Naive thymus-derived CD4-positive, alpha-beta T cell (primary cell): Measurements from ENCODE around the gene C17orf107. TPM values are rescaled to one million over a fixed set of nuclear protein-coding genes. Genes with fewer than 3 reads are reported as not detected.
A peak's percentile ranks its signal among the peaks of the same experiment; 100 is the strongest.
"Not testable (repeated sequence)": the region's sequence is repeated elsewhere in the genome, so short reads cannot be mapped to it uniquely, and the experiment has no call there.

ENCODE experiments used
- ATAC-seq: fragments of 150-1000 bp; cut with Tn5 transposase; 2 replicates; pipeline ENCODE4 v1.10.0; 2021; ENCODE audit warnings: mild to moderate bottlenecking, moderate library complexity
- CTCF ChIA-PET: fragments of 350-600 bp; sonication (Branson Sonifier 250); formaldehyde crosslinking; loops from one replicate; lab custom pipeline; 2021; ENCODE audit warnings: antibody characterized with exemption; lab: Charles Lee
- POLR2A ChIA-PET: fragments of 350-600 bp; sonication (Branson Sonifier 250); formaldehyde crosslinking; loops from one replicate; lab custom pipeline; 2021; ENCODE audit warnings: antibody characterized with exemption, inconsistent platforms; lab: Charles Lee
- DNase-seq, 9 donors: peaks; one replicate each; pipeline versions ENCODE4 v3.0.0 to v3.0.0-alpha.2; 2020 to 2022; ENCODE audit warnings: mixed read lengths in 1 of 9
- H3K27ac ChIP-seq: one replicate; pipeline ENCODE4 v1.7.0; 2013; ENCODE audit warnings: mild to moderate bottlenecking, low read depth, low read length, moderate library complexity
- H3K27me3 ChIP-seq, 2 donors: one replicate each; pipeline ENCODE4 v1.7.0; 2013; ENCODE audit warnings: low read length in 2 of 2, mild to moderate bottlenecking in 2 of 2, moderate library complexity in 2 of 2; ENCODE audit not compliant: control insufficient read depth in 2 of 2, insufficient read depth in 2 of 2
- H3K36me3 ChIP-seq, 3 experiments: 1 replicate in 2 of 3; 2 replicates in 1 of 3; pipeline ENCODE4 v1.7.0; 2013; ENCODE audit warnings: low read length in 3 of 3, mild to moderate bottlenecking in 3 of 3, moderate library complexity in 1 of 3; ENCODE audit not compliant: insufficient read depth in 3 of 3, control insufficient read depth in 2 of 3
- H3K4me1 ChIP-seq, 2 donors: one replicate each; pipeline ENCODE4 v1.7.0; 2013; ENCODE audit warnings: low read length in 2 of 2, mild to moderate bottlenecking in 2 of 2, moderate library complexity in 1 of 2; ENCODE audit not compliant: control insufficient read depth in 2 of 2, insufficient read depth in 2 of 2
- H3K4me3 ChIP-seq: 2 replicates; pipeline ENCODE4 v1.7.0; 2013; ENCODE audit warnings: mild to moderate bottlenecking, low read length
- H3K9me3 ChIP-seq, 3 experiments: 1 replicate in 2 of 3; 2 replicates in 1 of 3; pipeline ENCODE4 v1.7.0; 2013; ENCODE audit warnings: low read length in 3 of 3; ENCODE audit not compliant: control insufficient read depth in 2 of 3
- H3K27ac Mint-ChIP-seq, 9 donors: one replicate each; pipeline ENCODE4 v1.8.0; 2020 to 2022; ENCODE audit warnings: mixed read lengths in 9 of 9, mild to moderate bottlenecking in 8 of 9, moderate library complexity in 5 of 9, inconsistent platforms in 2 of 9
- H3K27me3 Mint-ChIP-seq, 5 donors: one replicate each; pipeline ENCODE4 v1.8.0; 2021 to 2022; ENCODE audit warnings: mixed read lengths in 5 of 5, mild to moderate bottlenecking in 1 of 5
- H3K36me3 Mint-ChIP-seq, 5 donors: one replicate each; pipeline ENCODE4 v1.8.0; 2020 to 2022; ENCODE audit warnings: mixed read lengths in 5 of 5, mild to moderate bottlenecking in 3 of 5, inconsistent platforms in 1 of 5
- H3K4me1 Mint-ChIP-seq, 7 donors: one replicate each; pipeline ENCODE4 v1.8.0; 2020 to 2022; ENCODE audit warnings: mixed read lengths in 7 of 7, mild to moderate bottlenecking in 3 of 7, inconsistent platforms in 1 of 7
- H3K4me3 Mint-ChIP-seq, 10 donors: one replicate each; pipeline ENCODE4 v1.8.0; 2020 to 2022; ENCODE audit warnings: mild to moderate bottlenecking in 10 of 10, mixed read lengths in 10 of 10, moderate library complexity in 6 of 10, inconsistent platforms in 2 of 10
- H3K9me3 Mint-ChIP-seq, 11 donors: one replicate each; pipeline ENCODE4 v1.8.0; 2020 to 2022; ENCODE audit warnings: mixed read lengths in 11 of 11, mild to moderate bottlenecking in 4 of 11, inconsistent platforms in 1 of 11, moderate library complexity in 1 of 11
- intact Hi-C, 2 donors: fragments of 100-400 bp; cut with micrococcal nuclease; formaldehyde crosslinking; loops; one replicate each; pipeline ENCODE4 v1.15.1; 2023
- polyA plus RNA-seq, 2 donors: library from polyadenylated mRNA; unstranded; fragments of 300-500 nt; fragmentation: Illumina TruSeq; gene quantifications; one replicate each; pipeline ENCODE4 v1.2.3, GENCODE V29; 2021
- total RNA-seq, 6 experiments: library from RNA in 5 of 6; stranded (reverse) in 5 of 6; gene quantifications; 1 replicate in 5 of 6; 2 replicates in 1 of 6; pipeline ENCODE4 v1.2.3 and lab custom pipeline; 2021 to 2026

C17orf107 gene
- total and polyA plus RNA-seq, 7 experiments from 2014 or later = 0.82 to 37.2 (median 5.5) TPM

DNA sequence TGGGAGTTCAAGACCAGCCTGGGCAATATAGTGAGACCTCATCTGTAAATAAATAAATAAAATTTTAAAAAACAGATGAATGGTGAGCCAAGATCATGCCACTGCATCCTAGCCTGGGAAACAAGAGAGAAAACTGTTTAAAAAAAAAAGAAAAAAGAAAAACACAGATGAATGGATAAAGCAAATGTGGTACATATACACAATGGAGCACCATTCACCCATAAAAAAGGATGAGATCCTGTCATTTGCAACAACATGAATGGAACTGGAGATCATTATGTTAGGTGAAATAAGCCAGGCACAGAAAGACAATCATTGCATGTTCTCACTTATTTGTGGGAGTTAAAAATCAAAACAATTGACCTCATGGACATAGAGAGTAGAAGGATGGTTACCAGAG lies 7.3 kb downstream of the C17orf107 start:
- Mint-ChIP-seq H3K27me3 (peaks cover 0 to 12% (median 0%) of the 10 kb centered on the region in 5 donors), H3K27ac (peak overlapping the region in 4 of 9 donors; percentile 2 to 51 (median 19)), H3K4me1 (peaks cover 12 to 25% (median 19%) of the 10 kb centered on the region in 7 donors), H3K4me3 (peak overlapping the region in 2 of 10 donors; percentile 11)
- intact Hi-C loops, H3K36me3 ChIP-seq, H3K9me3 Mint-ChIP-seq, DNase-seq, H3K27ac ChIP-seq, ATAC-seq, H3K9me3 ChIP-seq, H3K27me3 ChIP-seq, POLR2A ChIA-PET, CTCF ChIA-PET, H3K4me3 ChIP-seq, H3K36me3 Mint-ChIP-seq: not testable (repeated sequence)
- peaks cover 25 to 34% of the 10 kb centered on the region in 2 donors for H3K4me1 ChIP-seq

GRCh38 chr17:4908301-4908700 lies 9.0 kb downstream of the C17orf107 start:
- Histone ChIP-seq H3K4me1 (peaks cover 10 to 25% of the 10 kb centered on the region in 2 donors), H3K4me3 (peak overlapping the region; percentile 13), H3K9me3 (no peaks in the 10 kb centered on the region), H3K27me3 (no peaks in the 10 kb centered on the region), H3K27ac (peak overlapping the region; percentile 56), H3K36me3 (no peaks in the 10 kb centered on the region)
- Mint-ChIP-seq H3K36me3 (no peaks in the 10 kb centered on the region), H3K27ac (no peak overlapping the region), H3K27me3 (peaks cover 0 to 15% (median 0%) of the 10 kb centered on the region in 5 donors), H3K9me3 (no peaks in the 10 kb centered on the region), H3K4me1 (peaks cover 4 to 11% (median 6%) of the 10 kb centered on the region in 7 donors), H3K4me3 (no peak overlapping the region)
- intact Hi-C loops = loop anchor here (2.0 kb wide), 2 partner anchors 32 to 40 kb away; partner anchors contain the start of genes PFN1 (in 1 of the 2), RNF167 (in 1 of the 2) and SLC25A11 (in 1 of the 2)
- DNase-seq (peak in 3 of 9 donors; percentile 20 to 31 (median 27)), ATAC-seq (no peak)
- ChIA-PET CTCF (interaction anchor here (0.9 to 1.8 kb wide), 10 partner anchors 8 to 75 kb away, joined by 3 to 10 read pairs (median 5); partner anchors contain the start of genes C17orf107, RNF167 and SLC25A11), POLR2A (interaction anchor here (0.9 to 3.3 kb wide), 10 partner anchors 9 to 198 kb away, joined by 3 to 20 read pairs (median 6); partner anchors contain the start of genes ARRB2, C17orf107, PFN1 and RNF167)

DNA sequence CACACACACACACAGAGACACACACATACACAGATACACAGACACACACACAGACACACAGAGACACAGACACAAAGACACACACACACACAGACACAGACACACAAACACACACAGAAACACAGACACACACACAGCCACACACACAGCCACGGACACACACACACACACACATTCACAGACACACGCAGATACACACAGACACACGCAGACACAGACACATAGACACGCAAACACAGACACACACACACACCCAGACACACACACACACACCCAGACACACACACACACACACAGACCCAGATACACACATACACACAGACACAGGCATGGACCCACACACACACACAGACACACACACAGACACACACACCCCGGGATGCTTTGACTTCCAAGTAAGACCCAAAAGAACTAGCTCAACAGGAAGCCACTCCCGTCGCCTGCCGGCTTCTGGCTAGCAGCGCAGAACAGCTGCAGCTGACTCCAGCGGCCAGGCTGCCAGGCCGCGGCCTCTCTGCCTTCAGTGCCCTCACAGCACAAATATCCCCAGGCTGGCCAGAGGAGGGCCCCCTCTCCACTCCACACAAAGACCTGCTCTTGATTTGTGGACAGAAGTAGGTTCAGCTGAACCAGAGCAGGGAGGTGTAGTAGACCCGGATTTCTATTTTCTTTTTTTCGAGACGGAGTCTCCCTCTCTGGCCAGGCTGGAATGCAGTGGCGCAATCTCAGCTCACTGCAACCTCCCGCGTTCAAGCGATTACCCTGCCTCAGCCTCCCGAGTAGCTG lies 9.6 kb downstream of the C17orf107 start:
- H3K27ac Mint-ChIP-seq = no peak overlapping the region
- H3K36me3 Mint-ChIP-seq = no peaks in the 10 kb centered on the region
- H3K4me3 Mint-ChIP-seq = no peak overlapping the region
- peak; percentile 47 to 77 (median 69) for DNase-seq
- ATAC-seq = peak; percentile 97
- Histone ChIP-seq H3K9me3 (no peaks in the 10 kb centered on the region), H3K4me1 (peaks cover 7 to 20% of the 10 kb centered on the region in 2 donors), H3K4me3 (peak overlapping the region; percentile 13), H3K27me3 (no peaks in the 10 kb centered on the region), H3K36me3 (no peaks in the 10 kb centered on the region), H3K27ac (peak overlapping the region; percentile 56)
- no peaks in the 10 kb centered on the region for H3K9me3 Mint-ChIP-seq
- H3K27me3 Mint-ChIP-seq = peaks cover 0 to 15% (median 0%) of the 10 kb centered on the region in 5 donors
- intact Hi-C loops = loop anchor here (1.0 to 2.0 kb wide), 9 partner anchors 32 to 153 kb away; partner anchors contain the start of genes SPAG7 (in 2 of the 2), CAMTA2 (in 1 of the 2), PFN1 (in 1 of the 2) and RNF167 (in 1 of the 2)
- ChIA-PET CTCF (interaction anchor here (0.6 to 1.8 kb wide), 16 partner anchors 8 to 289 kb away, joined by 3 to 10 read pairs (median 4); partner anchors contain the start of genes C17orf107, CAMTA2, RNF167 and SLC25A11), POLR2A (interaction anchor here (0.7 to 3.3 kb wide), 13 partner anchors 9 to 199 kb away, joined by 3 to 20 read pairs (median 5); partner anchors contain the start of genes ARRB2, C17orf107, CAMTA2 and PFN1)
- H3K4me1 Mint-ChIP-seq = peaks cover 0 to 5% (median 0%) of the 10 kb centered on the region in 7 donors

GRCh38 chr17:4913994-4914393 lies 14.7 kb downstream of the C17orf107 start:
- Histone ChIP-seq H3K4me3 (no peak overlapping the region), H3K4me1 (peaks cover 1 to 10% of the 10 kb centered on the region in 2 donors), H3K27ac (no peak overlapping the region), H3K27me3 (no peaks in the 10 kb centered on the region), H3K36me3 (no peaks in the 10 kb centered on the region), H3K9me3 (no peaks in the 10 kb centered on the region)
- peaks cover 0 to 8% (median 0%) of the 10 kb centered on the region in 5 donors for H3K27me3 Mint-ChIP-seq
- no peak overlapping the region for H3K4me3 Mint-ChIP-seq
- H3K27ac Mint-ChIP-seq = no peak overlapping the region
- intact Hi-C loops = no loop called here
- no peak for ATAC-seq
- H3K9me3 Mint-ChIP-seq = no peaks in the 10 kb centered on the region
- no peak for DNase-seq
- ChIA-PET POLR2A (no interaction called here), CTCF (interaction anchor here (0.6 to 2.7 kb wide), 2 partner anchors 26 to 283 kb away, joined by 3 to 6 read pairs; partner anchors contain the start of genes RNF167 and SLC25A11)
- H3K4me1 Mint-ChIP-seq = peaks cover 0 to 2% (median 0%) of the 10 kb centered on the region in 7 donors
- peaks cover 0 to 3% (median 0%) of the 10 kb centered on the region in 5 donors for H3K36me3 Mint-ChIP-seq

- CTCF ChIA-PET = interaction anchor here (0.6 to 2.7 kb wide), 2 partner anchors 25 to 497 kb away, joined by 4 to 6 read pairs; partner anchors contain the start of genes RNF167 and SLC25A11
- not testable (repeated sequence) for H3K4me3 Mint-ChIP-seq, H3K4me1 Mint-ChIP-seq
Measured at GRCh38 chr17:4914551-4914950, 15.2 kb downstream of the C17orf107 start.

DNA sequence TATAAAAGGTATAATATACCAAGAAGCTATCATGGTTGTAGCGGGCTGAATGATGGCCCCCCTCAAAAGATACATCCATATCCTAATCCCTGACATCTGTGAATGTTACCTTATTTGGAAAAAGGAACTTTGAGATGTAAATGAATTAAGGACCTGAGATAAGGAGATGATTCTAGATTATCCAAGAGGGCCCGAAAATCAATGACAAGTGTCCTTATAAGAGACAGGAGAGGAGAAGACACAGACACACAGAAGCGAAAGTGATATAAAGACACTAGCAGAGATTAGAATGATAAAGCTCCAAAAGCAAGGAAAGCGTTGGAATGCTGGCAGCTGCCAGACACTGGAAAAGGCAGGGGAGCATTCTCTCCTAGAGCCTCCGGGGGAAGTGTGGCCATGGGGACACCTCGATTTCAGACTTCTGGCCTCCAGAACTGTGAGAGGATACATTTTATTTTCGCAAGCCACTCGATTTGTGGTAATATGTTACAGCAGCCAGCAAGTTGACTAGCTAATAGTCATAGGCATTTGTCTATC lies 20.2 kb downstream of the C17orf107 start:
- H3K27ac ChIP-seq = no peak overlapping the region
- Mint-ChIP-seq H3K4me3 (no peak overlapping the region), H3K27ac (no peak overlapping the region), H3K27me3 (no peaks in the 10 kb centered on the region), H3K9me3 (no peaks in the 10 kb centered on the region), H3K4me1 (peaks cover 0 to 4% (median 0%) of the 10 kb centered on the region in 7 donors), H3K36me3 (peaks cover 0 to 3% (median 0%) of the 10 kb centered on the region in 5 donors)
- ChIA-PET CTCF (no interaction called here), POLR2A (interaction anchor here (0.6 to 1.4 kb wide), 3 partner anchors 9 to 48 kb away, joined by 3 to 6 read pairs (median 4); partner anchors contain the start of gene SPAG7)
- no peak overlapping the region for H3K4me3 ChIP-seq
- no peaks in the 10 kb centered on the region for H3K27me3 ChIP-seq
- no peaks in the 10 kb centered on the region for H3K9me3 ChIP-seq
- no peaks in the 10 kb centered on the region for H3K36me3 ChIP-seq
- no peaks in the 10 kb centered on the region for H3K4me1 ChIP-seq
- ATAC-seq = no peak
- DNase-seq = no peak
- intact Hi-C loops = no loop called here

More at GRCh38 chr17:4914551-4914950, 15.2 kb downstream of the C17orf107 start:
- H3K36me3 ChIP-seq, H3K4me1 ChIP-seq, H3K27me3 ChIP-seq, H3K27ac Mint-ChIP-seq, H3K4me3 ChIP-seq, H3K36me3 Mint-ChIP-seq, POLR2A ChIA-PET, DNase-seq, H3K9me3 Mint-ChIP-seq, H3K27me3 Mint-ChIP-seq, intact Hi-C loops, H3K9me3 ChIP-seq, ATAC-seq, H3K27ac ChIP-seq: not testable (repeated sequence)
